ENCODE measurements around the gene GPR45.

- TF ChIP-seq, protein P1, sequence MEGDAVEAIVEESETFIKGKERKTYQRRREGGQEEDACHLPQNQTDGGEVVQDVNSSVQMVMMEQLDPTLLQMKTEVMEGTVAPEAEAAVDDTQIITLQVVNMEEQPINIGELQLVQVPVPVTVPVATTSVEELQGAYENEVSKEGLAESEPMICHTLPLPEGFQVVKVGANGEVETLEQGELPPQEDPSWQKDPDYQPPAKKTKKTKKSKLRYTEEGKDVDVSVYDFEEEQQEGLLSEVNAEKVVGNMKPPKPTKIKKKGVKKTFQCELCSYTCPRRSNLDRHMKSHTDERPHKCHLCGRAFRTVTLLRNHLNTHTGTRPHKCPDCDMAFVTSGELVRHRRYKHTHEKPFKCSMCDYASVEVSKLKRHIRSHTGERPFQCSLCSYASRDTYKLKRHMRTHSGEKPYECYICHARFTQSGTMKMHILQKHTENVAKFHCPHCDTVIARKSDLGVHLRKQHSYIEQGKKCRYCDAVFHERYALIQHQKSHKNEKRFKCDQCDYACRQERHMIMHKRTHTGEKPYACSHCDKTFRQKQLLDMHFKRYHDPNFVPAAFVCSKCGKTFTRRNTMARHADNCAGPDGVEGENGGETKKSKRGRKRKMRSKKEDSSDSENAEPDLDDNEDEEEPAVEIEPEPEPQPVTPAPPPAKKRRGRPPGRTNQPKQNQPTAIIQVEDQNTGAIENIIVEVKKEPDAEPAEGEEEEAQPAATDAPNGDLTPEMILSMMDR (conservative IDR thresholded peaks at IDR 0.05; ENCODE audit: low read depth, low read length): no peak
- TF ChIP-seq EZH2 (IDR thresholded peaks at IDR 0.05; ENCODE audit: borderline replicate concordance, low read depth, low read length, poor library complexity, severe bottlenecking): no peak
Observed at GRCh38 chr2:105242286-105242993, 897 bp downstream of the GPR45 start.
